ENCODE results near the gene LAMP1.
A peak's percentile ranks its signal among the peaks of the same experiment; 100 is the strongest.
"Not testable (repeated sequence)": the region's sequence is repeated elsewhere in the genome, so short reads cannot be mapped to it uniquely, and the experiment has no call there.

Gene LAMP1

GRCh38 chr13:113293686-113294085 lies 3.4 kb upstream of the LAMP1 start:
- no peak for FAIRE-seq
- no peak for DNase-seq (ENCODE audit: extremely low spot score, insufficient read length, low read depth)

GRCh38 chr13:113295776-113296175 lies 1.3 kb upstream of the LAMP1 start:
- DNase-seq (ENCODE audit: extremely low spot score, insufficient read length, low read depth) = no peak
- no peak for FAIRE-seq

GRCh38 chr13:113297370-113298042 lies 467 bp downstream of the LAMP1 start:
- FAIRE-seq (peak; percentile 63), DNase-seq (ENCODE audit: extremely low spot score, insufficient read length, low read depth) (no peak)

DNA sequence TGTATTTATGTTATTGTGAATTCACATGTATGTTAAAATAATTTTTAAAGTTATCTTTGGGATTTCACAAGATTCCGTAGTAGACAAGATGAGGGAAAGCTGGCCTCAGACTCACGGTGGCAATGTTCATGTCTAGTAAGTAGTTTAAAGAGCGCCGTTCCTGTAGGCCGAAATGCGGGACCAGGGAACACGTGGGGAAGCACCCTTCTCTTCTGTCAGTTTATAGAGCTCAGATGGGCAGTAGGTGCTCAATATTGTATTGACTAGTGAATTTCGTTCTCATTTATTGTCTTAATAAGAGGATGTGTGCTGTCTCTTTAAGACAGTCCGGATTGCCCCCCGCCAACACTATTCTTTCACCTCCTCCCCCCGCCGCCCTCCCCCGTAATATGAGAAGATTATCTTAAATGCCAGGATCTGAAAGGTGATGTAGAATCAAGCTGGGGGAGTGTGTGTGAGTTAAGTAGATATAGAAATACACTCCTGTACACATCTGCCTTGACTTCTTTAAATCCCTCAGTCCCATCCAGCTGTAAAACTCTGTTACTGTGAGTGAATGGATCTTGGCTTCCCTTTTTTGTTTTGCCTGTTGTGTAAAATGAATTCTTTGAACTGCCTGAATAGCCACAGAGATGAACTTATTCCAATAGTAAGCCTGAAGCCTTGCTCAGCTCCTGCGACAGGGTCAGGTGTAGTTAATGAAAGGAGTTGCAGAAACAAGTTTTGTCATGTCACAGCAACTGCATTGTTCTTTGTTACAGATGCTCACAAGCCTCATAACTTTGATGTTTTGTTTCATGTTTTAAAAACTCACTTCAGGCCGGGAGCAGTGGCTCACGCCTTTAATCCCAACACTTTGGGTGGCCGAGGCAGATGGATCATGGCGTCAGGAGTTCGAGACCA lies 1.3 kb downstream of the LAMP1 start:
- DNase-seq (ENCODE audit: extremely low spot score, insufficient read length, low read depth) (no peak), FAIRE-seq (no peak)

DNA sequence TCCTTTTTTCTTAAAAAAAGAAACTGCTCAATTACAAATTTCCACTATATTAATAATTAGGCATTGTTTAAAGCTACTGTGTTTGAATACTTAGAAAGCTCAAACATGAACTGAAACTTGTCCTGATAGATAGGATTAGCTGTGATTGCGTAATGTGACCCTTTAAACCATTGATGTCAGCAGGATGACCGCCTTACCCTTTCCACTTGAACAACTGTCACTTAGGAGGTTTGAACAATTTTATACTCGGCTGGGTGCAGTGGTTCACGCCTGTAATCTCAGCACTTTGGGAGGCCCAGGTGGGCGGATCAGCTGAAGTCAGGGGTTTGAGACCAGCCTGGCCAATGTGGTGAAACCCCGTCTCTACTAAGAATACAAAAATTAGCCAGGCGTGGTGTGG lies 2.9 kb downstream of the LAMP1 start:
- DNase-seq (ENCODE audit: extremely low spot score, insufficient read length, low read depth) (no peak), FAIRE-seq (peak; percentile 66)

DNA sequence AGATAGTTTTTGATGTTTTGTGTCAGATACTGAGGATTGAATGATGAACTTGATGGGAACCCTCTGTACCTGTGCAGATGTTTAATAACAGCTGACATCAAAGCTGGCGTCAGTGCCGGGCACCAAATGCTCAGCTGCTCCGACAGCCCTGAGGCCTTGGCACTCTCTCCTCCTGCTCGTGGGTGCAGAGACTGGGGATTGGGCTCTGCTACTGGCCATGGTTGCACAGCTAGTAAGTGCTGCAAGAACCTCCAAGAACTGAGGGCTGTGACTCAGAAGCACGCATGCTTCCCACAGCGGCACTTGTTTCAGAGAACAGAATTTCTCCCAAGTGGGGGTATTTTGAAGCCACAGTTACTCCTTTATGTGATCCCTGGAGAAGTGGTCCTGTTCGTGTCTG lies 5.9 kb downstream of the LAMP1 start:
- FAIRE-seq (no peak), DNase-seq (ENCODE audit: extremely low spot score, insufficient read length, low read depth) (no peak)

- no peak for FAIRE-seq
These were observed 7.1 kb downstream of the LAMP1 start for GRCh38 chr13:113304121-113304520.

GRCh38 chr13:113305208-113305607 lies 8.2 kb downstream of the LAMP1 start:
- FAIRE-seq = no peak
- DNase-seq (ENCODE audit: extremely low spot score, insufficient read length, low read depth) = no peak

More at GRCh38 chr13:113304121-113304520, 7.1 kb downstream of the LAMP1 start:
- no peak for DNase-seq (ENCODE audit: extremely low spot score, insufficient read length, low read depth)

- FAIRE-seq = no peak
- DNase-seq (ENCODE audit: extremely low spot score, insufficient read length, low read depth) = no peak
These were observed 10.5 kb downstream of the LAMP1 start for GRCh38 chr13:113307491-113307890.

GRCh38 chr13:113309473-113309872 lies 12.4 kb downstream of the LAMP1 start:
- no peak for DNase-seq (ENCODE audit: extremely low spot score, insufficient read length, low read depth)
- FAIRE-seq = no peak

GRCh38 chr13:113314112-113314511 lies 17.1 kb downstream of the LAMP1 start:
- FAIRE-seq; DNase-seq (ENCODE audit: extremely low spot score, insufficient read length, low read depth): not testable (repeated sequence)

DNA sequence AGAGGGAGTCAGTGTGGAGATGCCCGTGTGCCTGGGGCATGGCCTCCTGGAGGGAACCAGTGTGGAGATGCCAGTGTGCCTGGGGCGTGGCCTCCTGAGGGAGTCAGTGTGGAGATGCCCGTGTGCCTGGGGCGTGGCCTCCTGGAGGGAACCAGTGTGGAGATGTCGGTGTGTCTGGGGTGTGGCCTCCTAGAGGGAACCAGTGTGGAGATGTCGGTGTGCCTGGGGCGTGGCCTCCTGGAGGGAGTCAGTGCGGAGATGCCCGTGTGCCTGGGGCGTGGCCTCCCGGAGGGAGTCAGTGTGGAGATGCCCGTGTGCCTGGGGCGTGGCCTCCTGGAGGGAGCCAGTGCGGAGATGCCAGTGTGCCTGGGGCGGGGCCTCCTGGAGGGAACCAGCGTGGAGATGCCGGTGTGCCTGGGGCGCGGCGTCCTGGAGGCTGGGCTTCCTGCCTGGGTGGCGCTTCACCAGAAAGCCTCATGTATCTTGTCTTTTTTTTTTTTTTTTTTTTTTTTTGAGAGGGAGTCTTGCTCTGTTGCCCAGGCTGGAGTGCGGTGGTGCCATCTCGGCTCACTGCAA lies 17.9 kb downstream of the LAMP1 start:
- DNase-seq (ENCODE audit: extremely low spot score, insufficient read length, low read depth); FAIRE-seq: not testable (repeated sequence)

GRCh38 chr13:113315992-113316391 lies 19.0 kb downstream of the LAMP1 start:
- no peak for DNase-seq (ENCODE audit: extremely low spot score, insufficient read length, low read depth)
- FAIRE-seq = no peak

DNA sequence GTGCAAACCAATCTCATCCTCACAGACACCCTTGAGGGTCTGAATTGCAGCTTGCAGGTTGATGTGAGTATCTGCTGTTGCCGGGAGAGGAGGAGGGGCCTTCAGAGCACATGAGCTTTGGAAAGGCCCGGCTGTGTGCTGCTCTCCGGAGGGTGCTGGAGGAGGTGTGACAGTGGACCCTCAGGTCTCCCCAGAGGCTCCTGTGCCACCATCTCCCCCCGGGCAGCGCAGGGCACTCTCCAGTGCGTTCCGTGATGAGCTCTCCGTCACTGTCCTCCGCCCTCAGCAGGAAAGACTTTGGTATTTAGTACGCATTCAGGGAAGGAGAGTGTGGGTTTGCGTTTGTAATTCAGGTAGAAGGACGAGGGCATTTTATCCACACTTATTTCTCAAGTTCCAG lies 20.0 kb downstream of the LAMP1 start:
- no peak for FAIRE-seq
- DNase-seq (ENCODE audit: extremely low spot score, insufficient read length, low read depth) = no peak

GRCh38 chr13:113318956-113319355 lies 21.9 kb downstream of the LAMP1 start:
- FAIRE-seq (no peak), DNase-seq (ENCODE audit: extremely low spot score, insufficient read length, low read depth) (no peak)

DNA sequence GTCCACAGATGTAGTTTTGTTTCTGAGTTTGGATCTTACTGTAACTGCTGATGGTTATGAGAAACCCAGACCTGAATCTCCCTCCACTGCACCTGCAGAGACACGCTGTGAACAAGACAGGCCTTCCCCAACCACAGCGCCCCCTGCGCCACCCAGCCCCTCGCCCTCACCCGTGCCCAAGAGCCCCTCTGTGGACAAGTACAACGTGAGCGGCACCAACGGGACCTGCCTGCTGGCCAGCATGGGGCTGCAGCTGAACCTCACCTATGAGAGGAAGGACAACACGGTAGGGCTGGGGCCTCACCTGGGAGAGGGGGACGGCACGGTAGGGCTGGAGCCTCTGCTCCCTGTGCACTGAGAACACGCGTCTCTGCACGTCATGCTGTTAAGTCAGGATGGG lies 22.3 kb downstream of the LAMP1 start:
- DNase-seq (ENCODE audit: extremely low spot score, insufficient read length, low read depth) (no peak), FAIRE-seq (no peak)

GRCh38 chr13:113320226-113320875 lies 23.3 kb downstream of the LAMP1 start:
- DNase-seq (ENCODE audit: extremely low spot score, insufficient read length, low read depth) (no peak), FAIRE-seq (no peak)

- DNase-seq (ENCODE audit: extremely low spot score, insufficient read length, low read depth) (no peak), FAIRE-seq (no peak)
These were observed 24.5 kb downstream of the LAMP1 start for GRCh38 chr13:113321546-113321945.

- FAIRE-seq = no peak
- no peak for DNase-seq (ENCODE audit: extremely low spot score, insufficient read length, low read depth)
These were observed 25.0 kb downstream of the LAMP1 start for GRCh38 chr13:113322043-113322461.

DNA sequence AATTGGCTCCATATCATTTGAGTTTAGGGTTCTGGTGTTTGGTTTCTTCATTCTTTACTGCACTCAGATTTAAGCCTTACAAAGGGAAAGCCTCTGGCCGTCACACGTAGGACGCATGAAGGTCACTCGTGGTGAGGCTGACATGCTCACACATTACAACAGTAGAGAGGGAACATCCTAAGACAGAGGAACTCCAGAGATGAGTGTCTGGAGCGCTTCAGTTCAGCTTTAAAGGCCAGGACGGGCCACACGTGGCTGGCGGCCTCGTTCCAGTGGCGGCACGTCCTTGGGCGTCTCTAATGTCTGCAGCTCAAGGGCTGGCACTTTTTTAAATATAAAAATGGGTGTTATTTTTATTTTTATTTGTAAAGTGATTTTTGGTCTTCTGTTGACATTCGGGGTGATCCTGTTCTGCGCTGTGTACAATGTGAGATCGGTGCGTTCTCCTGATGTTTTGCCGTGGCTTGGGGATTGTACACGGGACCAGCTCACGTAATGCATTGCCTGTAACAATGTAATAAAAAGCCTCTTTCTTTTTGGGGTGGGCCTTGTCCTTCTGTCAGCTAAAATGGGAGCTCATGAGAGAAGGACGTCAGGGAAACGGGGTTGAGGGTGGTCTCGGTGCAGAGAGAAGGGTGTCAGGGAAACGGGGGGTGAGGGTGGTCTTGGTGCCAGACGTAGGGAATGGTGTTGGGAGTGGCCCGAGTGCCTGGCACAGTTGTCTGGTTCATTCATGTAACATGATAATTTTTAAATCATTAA lies 26.0 kb downstream of the LAMP1 start:
- no peak for DNase-seq (ENCODE audit: extremely low spot score, insufficient read length, low read depth)
- FAIRE-seq = no peak
